HG03469 (cell line): ENCODE results near the gene TCEA3.

Source experiments
- ATAC-seq: cut with Tn5 transposase; IDR thresholded peaks from one replicate; pipeline ENCODE4 v1.9.1; 2021; ENCODE audit warnings: mild to moderate bottlenecking, moderate library complexity, moderate number of reproducible peaks; ENCODE audit not compliant: unreplicated experiment

Gene TCEA3

DNA sequence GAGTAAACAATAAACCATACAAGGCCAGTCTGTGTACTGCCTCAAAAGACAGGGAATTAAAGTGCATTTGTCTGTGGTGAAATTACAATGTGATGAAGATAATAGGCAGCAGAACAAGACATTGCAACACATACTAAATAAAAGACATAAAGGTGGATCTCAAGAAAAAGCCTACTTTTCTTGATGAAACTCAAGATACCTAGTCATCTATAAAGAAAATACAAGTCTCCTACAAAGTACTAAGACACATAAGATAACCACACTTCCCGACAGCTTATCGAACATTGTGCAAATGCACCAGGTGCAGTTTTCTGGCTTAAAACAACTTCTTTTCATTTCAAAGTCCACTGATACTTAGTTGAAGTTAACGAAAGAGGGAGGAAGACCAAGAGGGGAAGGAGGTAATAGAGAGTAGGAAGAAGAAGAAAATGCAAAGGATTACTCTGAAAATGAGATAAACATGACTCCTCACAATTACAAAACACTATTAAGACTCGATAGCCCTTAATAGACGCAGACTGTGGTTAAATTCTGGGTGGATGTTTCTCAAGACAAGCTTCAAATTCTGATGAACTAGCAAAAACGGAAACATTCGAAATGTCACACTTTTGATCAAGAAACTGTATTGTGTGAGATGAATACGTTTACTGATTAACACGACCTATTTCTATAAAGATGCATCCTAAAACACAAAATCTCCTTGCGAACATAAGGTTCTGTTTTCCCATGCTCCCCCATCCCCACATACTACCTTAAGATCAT lies 82.4 kb downstream of the TCEA3 start:
- no peak for ATAC-seq

DNA sequence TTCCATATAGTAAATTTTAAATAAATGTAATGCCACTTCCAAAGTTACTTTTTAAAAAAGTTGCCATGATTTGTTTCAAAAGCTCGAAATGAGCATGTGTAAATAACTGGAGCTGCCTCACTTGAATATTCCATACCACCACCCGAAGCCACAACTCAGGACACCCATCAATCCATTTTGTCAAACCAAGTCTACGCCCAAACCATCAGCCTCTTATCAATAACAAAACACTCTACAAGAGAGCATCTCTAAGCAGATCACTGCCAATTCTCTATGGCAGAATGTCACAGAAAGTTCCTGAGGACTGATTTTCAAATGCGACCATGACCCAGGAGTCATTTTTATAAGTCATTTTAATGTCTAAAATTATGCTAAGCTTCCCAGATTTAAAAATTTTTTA lies 84.9 kb downstream of the TCEA3 start:
- no peak for ATAC-seq

DNA sequence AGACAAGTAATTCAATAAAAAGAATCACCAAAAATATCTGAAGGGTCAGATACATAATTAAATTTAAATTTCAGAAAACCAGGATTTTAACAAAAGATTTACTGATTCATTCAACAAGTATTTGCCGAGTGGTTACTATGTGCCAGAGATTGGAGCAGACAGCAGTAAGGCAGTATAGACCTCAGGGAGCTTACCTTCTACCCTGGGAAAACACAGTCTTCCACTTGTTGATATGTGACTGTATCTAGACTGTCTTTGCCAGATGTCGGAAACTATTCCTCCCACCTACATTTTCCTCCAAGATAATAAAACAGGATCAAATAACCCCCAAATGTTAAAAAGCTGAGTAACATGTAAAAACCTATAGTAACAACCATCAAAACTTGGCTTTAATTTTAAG lies 86.7 kb downstream of the TCEA3 start:
- ATAC-seq, result no peak

DNA sequence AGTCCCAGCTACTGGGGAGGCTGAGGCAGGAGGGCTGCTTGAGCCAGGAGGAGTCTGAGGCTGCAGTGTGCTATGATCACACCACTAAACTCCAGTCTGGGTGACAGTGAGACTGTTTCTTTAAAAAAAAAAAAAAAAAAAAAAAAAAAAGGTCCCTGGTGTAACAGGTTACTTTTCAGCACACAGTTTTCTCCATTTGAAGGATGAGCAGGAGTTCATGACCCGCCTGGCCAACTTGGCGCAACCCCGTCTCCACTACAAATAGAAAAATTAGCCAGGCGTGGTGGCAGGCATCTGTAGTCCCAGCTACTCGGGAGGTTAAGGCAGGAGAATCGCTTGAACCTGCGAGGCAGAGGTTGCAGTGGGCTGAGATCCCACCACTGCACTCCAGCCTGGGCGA lies 92.8 kb downstream of the TCEA3 start:
- no peak for ATAC-seq
